ENCODE results near the gene PRPH.
"Not testable (repeated sequence)": the region's sequence is repeated elsewhere in the genome, so short reads cannot be mapped to it uniquely, and the experiment has no call there.

DNA sequence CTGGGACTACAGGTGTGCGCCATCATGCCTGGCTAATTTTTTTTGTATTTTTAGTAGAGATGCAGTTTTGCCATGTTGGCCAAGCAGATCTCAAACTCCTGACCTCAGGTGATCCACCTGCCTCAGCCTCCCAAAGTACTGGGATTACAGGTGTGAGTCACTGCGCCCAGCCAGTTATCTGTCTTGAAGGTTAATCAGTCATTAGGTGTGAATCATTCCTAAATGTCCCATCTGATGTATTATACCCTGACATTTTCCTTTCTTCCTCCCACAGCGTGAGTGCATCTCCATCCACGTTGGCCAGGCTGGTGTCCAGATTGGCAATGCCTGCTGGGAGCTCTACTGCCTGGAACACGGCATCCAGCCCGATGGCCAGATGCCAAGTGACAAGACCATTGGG lies 25.8 kb upstream of the PRPH start:
- TF ChIP-seq, protein P1, sequence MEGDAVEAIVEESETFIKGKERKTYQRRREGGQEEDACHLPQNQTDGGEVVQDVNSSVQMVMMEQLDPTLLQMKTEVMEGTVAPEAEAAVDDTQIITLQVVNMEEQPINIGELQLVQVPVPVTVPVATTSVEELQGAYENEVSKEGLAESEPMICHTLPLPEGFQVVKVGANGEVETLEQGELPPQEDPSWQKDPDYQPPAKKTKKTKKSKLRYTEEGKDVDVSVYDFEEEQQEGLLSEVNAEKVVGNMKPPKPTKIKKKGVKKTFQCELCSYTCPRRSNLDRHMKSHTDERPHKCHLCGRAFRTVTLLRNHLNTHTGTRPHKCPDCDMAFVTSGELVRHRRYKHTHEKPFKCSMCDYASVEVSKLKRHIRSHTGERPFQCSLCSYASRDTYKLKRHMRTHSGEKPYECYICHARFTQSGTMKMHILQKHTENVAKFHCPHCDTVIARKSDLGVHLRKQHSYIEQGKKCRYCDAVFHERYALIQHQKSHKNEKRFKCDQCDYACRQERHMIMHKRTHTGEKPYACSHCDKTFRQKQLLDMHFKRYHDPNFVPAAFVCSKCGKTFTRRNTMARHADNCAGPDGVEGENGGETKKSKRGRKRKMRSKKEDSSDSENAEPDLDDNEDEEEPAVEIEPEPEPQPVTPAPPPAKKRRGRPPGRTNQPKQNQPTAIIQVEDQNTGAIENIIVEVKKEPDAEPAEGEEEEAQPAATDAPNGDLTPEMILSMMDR (optimal IDR thresholded peaks at IDR 0.05 in 1 of 3, IDR thresholded peaks at IDR 0.05 in 1 of 3, conservative IDR thresholded peaks at IDR 0.05 in 1 of 3; ENCODE audit: extremely low read depth in 1 of 3, insufficient read depth in 2 of 3, low read length in 3 of 3): not testable (repeated sequence)
- TF ChIP-seq EZH2 (IDR thresholded peaks at IDR 0.05; ENCODE audit: low read length): not testable (repeated sequence)

Measured in keratinocyte (primary cell).